HG03558 (cell line): Measurements from ENCODE around the gene SAXO1.
"Not testable (repeated sequence)": the region's sequence is repeated elsewhere in the genome, so short reads cannot be mapped to it uniquely, and the experiment has no call there.

Experiments used
- ATAC-seq: cut with Tn5 transposase; IDR thresholded peaks from one replicate; pipeline ENCODE4 v1.9.1; 2021; ENCODE audit warnings: moderate number of reproducible peaks; ENCODE audit not compliant: unreplicated experiment; ENCODE audit errors: extremely low read depth

The SAXO1 gene

GRCh38 chr9:19009391-19009965 is 23.5 kb downstream of the SAXO1 start:
- no peak for ATAC-seq

- no peak for ATAC-seq
Measured at GRCh38 chr9:19000133-19000532, 32.9 kb downstream of the SAXO1 start.

GRCh38 chr9:18999173-18999785 is 33.7 kb downstream of the SAXO1 start:
- ATAC-seq = no peak

GRCh38 chr9:18997151-18997550 is 35.9 kb downstream of the SAXO1 start:
- ATAC-seq = no peak

- no peak for ATAC-seq
Measured at GRCh38 chr9:18996211-18996610, 36.8 kb downstream of the SAXO1 start.

- ATAC-seq = no peak
Measured at GRCh38 chr9:18994263-18994916, 38.6 kb downstream of the SAXO1 start.

- ATAC-seq = not testable (repeated sequence)
Measured at GRCh38 chr9:18991197-18991596, 41.8 kb downstream of the SAXO1 start.

GRCh38 chr9:18990494-18990893 is 42.5 kb downstream of the SAXO1 start:
- ATAC-seq = no peak

GRCh38 chr9:18989865-18990264 is 43.1 kb downstream of the SAXO1 start:
- no peak for ATAC-seq

- ATAC-seq = no peak
Measured at GRCh38 chr9:18989097-18989496, 43.9 kb downstream of the SAXO1 start.

- ATAC-seq = no peak
Measured at GRCh38 chr9:18988003-18988402, 45.0 kb downstream of the SAXO1 start.

GRCh38 chr9:18985996-18986395 is 47.0 kb downstream of the SAXO1 start:
- ATAC-seq = no peak

- no peak for ATAC-seq
Measured at GRCh38 chr9:18985464-18985951, 47.5 kb downstream of the SAXO1 start.

- ATAC-seq = no peak
Measured at GRCh38 chr9:18982262-18982620, 50.8 kb downstream of the SAXO1 start.

GRCh38 chr9:18981476-18982261 is 51.3 kb downstream of the SAXO1 start:
- ATAC-seq = no peak

- ATAC-seq = no peak
Measured at GRCh38 chr9:18980189-18980588, 52.8 kb downstream of the SAXO1 start.

GRCh38 chr9:18979367-18979766 is 53.6 kb downstream of the SAXO1 start:
- no peak for ATAC-seq

- no peak for ATAC-seq
Measured at GRCh38 chr9:18978188-18978587, 54.8 kb downstream of the SAXO1 start.

GRCh38 chr9:18976709-18977531 is 56.1 kb downstream of the SAXO1 start:
- ATAC-seq = no peak

- ATAC-seq = no peak
Measured at GRCh38 chr9:18976221-18976708, 56.7 kb downstream of the SAXO1 start.
